Measurements from ENCODE around the gene FZD10.

Gene FZD10

GRCh38 chr12:130139567-130140421, 22.5 kb upstream of the FZD10 start:
- Histone ChIP-seq H3K4me2 (ENCODE audit: low read length) (no peak overlapping the region), H3K4me1 (ENCODE audit: insufficient read depth, low read length, severe bottlenecking) (no peaks in the 10 kb centered on the region), H3F3A (ENCODE audit: insufficient read depth, low read length) (no peaks in the 10 kb centered on the region), H3K36me3 (ENCODE audit: insufficient read depth, low read length) (no peaks in the 10 kb centered on the region), H3K9me2 (ENCODE audit: low read depth, low read length) (no peaks in the 10 kb centered on the region), H3K27ac (ENCODE audit: low read depth, low read length, poor library complexity, severe bottlenecking) (no peak overlapping the region), H3K9ac (ENCODE audit: low read length) (no peak overlapping the region), H3K79me2 (ENCODE audit: insufficient read depth, low read length) (no peaks in the 10 kb centered on the region), H2AFZ (ENCODE audit: low read length) (no peak overlapping the region), H3K9me3 (ENCODE audit: low read length) (no peaks in the 10 kb centered on the region), H4K20me1 (ENCODE audit: insufficient read depth, low read length) (no peaks in the 10 kb centered on the region), H3K27me3 (ENCODE audit: insufficient read depth, low read length) (no peaks in the 10 kb centered on the region), H3K4me3 (ENCODE audit: low read depth, low read length, poor library complexity, severe bottlenecking) (no peak overlapping the region)
- TF ChIP-seq, protein P1, sequence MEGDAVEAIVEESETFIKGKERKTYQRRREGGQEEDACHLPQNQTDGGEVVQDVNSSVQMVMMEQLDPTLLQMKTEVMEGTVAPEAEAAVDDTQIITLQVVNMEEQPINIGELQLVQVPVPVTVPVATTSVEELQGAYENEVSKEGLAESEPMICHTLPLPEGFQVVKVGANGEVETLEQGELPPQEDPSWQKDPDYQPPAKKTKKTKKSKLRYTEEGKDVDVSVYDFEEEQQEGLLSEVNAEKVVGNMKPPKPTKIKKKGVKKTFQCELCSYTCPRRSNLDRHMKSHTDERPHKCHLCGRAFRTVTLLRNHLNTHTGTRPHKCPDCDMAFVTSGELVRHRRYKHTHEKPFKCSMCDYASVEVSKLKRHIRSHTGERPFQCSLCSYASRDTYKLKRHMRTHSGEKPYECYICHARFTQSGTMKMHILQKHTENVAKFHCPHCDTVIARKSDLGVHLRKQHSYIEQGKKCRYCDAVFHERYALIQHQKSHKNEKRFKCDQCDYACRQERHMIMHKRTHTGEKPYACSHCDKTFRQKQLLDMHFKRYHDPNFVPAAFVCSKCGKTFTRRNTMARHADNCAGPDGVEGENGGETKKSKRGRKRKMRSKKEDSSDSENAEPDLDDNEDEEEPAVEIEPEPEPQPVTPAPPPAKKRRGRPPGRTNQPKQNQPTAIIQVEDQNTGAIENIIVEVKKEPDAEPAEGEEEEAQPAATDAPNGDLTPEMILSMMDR (IDR thresholded peaks at IDR 0.05; ENCODE audit: low read length): no peak
- no peak for TF ChIP-seq EZH2 (IDR thresholded peaks at IDR 0.05; ENCODE audit: borderline replicate concordance, low read length)

DNA sequence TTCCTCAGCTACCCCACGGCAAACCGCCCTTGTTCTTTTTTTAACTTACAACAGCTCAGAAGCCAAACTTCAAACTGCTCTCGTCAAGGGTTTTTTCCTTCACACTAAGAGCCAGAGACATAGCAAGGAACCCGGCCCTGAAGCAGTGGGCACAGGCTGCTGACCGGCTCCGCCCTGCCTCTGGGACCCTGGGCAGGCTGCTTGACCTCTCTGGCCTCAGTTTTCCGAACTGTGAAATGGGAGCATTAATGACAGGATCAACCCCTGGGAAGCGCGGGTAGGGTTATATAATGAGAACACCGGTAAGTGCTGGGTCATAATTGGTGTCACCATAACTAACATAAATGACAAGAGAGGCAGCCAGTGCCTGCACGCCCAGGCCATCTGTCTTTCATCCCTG, 21.2 kb upstream of the FZD10 start:
- H3K9ac ChIP-seq (ENCODE audit: low read length): no peak overlapping the region
- H3K4me2 ChIP-seq (ENCODE audit: low read length): no peak overlapping the region
- no peak for TF ChIP-seq EZH2 (IDR thresholded peaks at IDR 0.05; ENCODE audit: borderline replicate concordance, low read length)
- TF ChIP-seq, protein P1 (IDR thresholded peaks at IDR 0.05; ENCODE audit: low read length): no peak
- H3K4me1 ChIP-seq (ENCODE audit: insufficient read depth, low read length, severe bottlenecking): no peaks in the 10 kb centered on the region
- no peak overlapping the region for H3K27ac ChIP-seq (ENCODE audit: low read depth, low read length, poor library complexity, severe bottlenecking)
- H3K4me3 ChIP-seq (ENCODE audit: low read depth, low read length, poor library complexity, severe bottlenecking): no peak overlapping the region
- no peaks in the 10 kb centered on the region for H3K9me3 ChIP-seq (ENCODE audit: low read length)
- no peaks in the 10 kb centered on the region for H3K36me3 ChIP-seq (ENCODE audit: insufficient read depth, low read length)
- H3F3A ChIP-seq (ENCODE audit: insufficient read depth, low read length): no peaks in the 10 kb centered on the region
- H3K9me2 ChIP-seq (ENCODE audit: low read depth, low read length): no peaks in the 10 kb centered on the region
- no peaks in the 10 kb centered on the region for H3K27me3 ChIP-seq (ENCODE audit: insufficient read depth, low read length)
- no peaks in the 10 kb centered on the region for H4K20me1 ChIP-seq (ENCODE audit: insufficient read depth, low read length)
- H3K79me2 ChIP-seq (ENCODE audit: insufficient read depth, low read length): no peaks in the 10 kb centered on the region
- H2AFZ ChIP-seq (ENCODE audit: low read length): no peak overlapping the region

DNA sequence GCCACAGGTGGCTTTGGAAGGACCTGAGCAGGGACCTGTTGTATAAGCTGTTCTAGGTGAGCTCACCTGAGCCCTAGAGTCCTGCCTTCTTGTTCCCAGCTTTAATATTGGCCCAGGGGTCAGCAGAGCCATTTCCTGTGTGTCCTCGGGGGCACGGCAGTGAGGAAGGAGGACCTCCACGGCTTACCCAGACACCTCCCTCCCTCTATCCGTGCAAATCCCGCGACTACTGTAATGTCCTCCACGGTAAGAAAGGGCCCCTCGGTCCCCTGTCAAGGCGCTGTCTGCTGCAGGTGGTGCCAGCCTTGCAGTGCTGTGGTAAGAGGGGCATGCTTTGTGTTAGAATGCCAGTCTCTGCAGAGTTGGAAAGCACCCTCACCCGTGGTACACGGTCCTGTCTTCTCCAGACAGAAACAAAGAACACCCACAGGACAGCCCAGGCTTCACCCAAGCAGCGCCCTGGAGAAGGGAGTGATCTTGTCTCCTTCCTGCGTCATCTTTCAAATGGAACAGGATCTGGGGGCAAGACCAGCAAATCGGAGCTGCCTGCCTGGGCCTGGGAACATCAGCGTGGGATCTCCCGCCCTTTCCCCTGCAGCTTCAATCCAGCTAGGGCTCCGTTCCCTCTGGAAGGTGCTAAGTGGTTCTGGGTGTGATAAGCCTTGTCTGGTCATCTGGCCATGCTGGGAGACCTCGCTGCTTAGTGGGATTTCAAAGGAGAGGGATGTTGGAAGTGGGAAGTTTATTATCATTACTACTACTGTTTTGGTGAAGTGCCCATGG, 20.2 kb upstream of the FZD10 start:
- Histone ChIP-seq H3K9me2 (ENCODE audit: low read depth, low read length) (no peaks in the 10 kb centered on the region), H3K4me1 (ENCODE audit: insufficient read depth, low read length, severe bottlenecking) (no peaks in the 10 kb centered on the region), H3K4me3 (ENCODE audit: low read depth, low read length, poor library complexity, severe bottlenecking) (no peak overlapping the region), H3K27me3 (ENCODE audit: insufficient read depth, low read length) (no peaks in the 10 kb centered on the region), H4K20me1 (ENCODE audit: insufficient read depth, low read length) (no peaks in the 10 kb centered on the region), H3K9me3 (ENCODE audit: low read length) (no peaks in the 10 kb centered on the region), H3F3A (ENCODE audit: insufficient read depth, low read length) (no peaks in the 10 kb centered on the region), H3K27ac (ENCODE audit: low read depth, low read length, poor library complexity, severe bottlenecking) (no peak overlapping the region), H3K9ac (ENCODE audit: low read length) (no peak overlapping the region), H3K79me2 (ENCODE audit: insufficient read depth, low read length) (no peaks in the 10 kb centered on the region), H3K4me2 (ENCODE audit: low read length) (no peak overlapping the region), H3K36me3 (ENCODE audit: insufficient read depth, low read length) (no peaks in the 10 kb centered on the region), H2AFZ (ENCODE audit: low read length) (no peak overlapping the region)
- TF ChIP-seq, protein P1 (IDR thresholded peaks at IDR 0.05; ENCODE audit: low read length): no peak
- no peak for TF ChIP-seq EZH2 (IDR thresholded peaks at IDR 0.05; ENCODE audit: borderline replicate concordance, low read length)

Data from OCI-LY1 (cell line).